Large intestine (tissue), 3 donors: ENCODE results near the gene WTAP. TPM values are rescaled to one million over a fixed set of nuclear protein-coding genes. Genes with fewer than 3 reads are reported as not detected.
"Not testable (repeated sequence)": the region's sequence is repeated elsewhere in the genome, so short reads cannot be mapped to it uniquely, and the experiment has no call there.

ENCODE experiments used
- DNase-seq, 2 donors: peaks; one replicate each; pipeline versions ENCODE4 v3.0.0 to v3.0.0-alpha.2; 2013
- H3K27ac ChIP-seq: one replicate; pipeline ENCODE4 v1.5.1; 2013; ENCODE audit warnings: low read length
- H3K27me3 ChIP-seq: 2 replicates; pipeline ENCODE4 v1.6.1; 2013; ENCODE audit warnings: low read length; ENCODE audit not compliant: control insufficient read depth, insufficient read depth
- H3K36me3 ChIP-seq: 2 replicates; pipeline ENCODE4 v1.6.1; 2013; ENCODE audit warnings: low read length; ENCODE audit not compliant: control insufficient read depth, insufficient read depth
- H3K4me1 ChIP-seq: one replicate; pipeline ENCODE4 v1.6.1; 2013; ENCODE audit warnings: low read length; ENCODE audit not compliant: control insufficient read depth, insufficient read depth
- H3K4me3 ChIP-seq: one replicate; pipeline ENCODE4 v1.5.1; 2013; ENCODE audit warnings: low read length
- H3K9me3 ChIP-seq: one replicate; pipeline ENCODE4 v1.6.1; 2013; ENCODE audit warnings: mild to moderate bottlenecking, low read depth, low read length, moderate library complexity; ENCODE audit not compliant: control insufficient read depth
- WGBS: methylation state at CpG from one replicate; pipeline ENCODE4 v1.1.5; 2013; ENCODE audit warnings: low lambda C conversion rate; ENCODE audit not compliant: insufficient coverage; 5-methylcytosine and 5-hydroxymethylcytosine counted together
- polyA plus RNA-seq: library from polyadenylated mRNA; unstranded; fragments of 120-200 nt; gene quantifications from one replicate; pipeline ENCODE4 v1.2.1, GENCODE V29; 2013

The WTAP gene
- polyA plus RNA-seq, 1 donor, result 99.7 TPM

DNA sequence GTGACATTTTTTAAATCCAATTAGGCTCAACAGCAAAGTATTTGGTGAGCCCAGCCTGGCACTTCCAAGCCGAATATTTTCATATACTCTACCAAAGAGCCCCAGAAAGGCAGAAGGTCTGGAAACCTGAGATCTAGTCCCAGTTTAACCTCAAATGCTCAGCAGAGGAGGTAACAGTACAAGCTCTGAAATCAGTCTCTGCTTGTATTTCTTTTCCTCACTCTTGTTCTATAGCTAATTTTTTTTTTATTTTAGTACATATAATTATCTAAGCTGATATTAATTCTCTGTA is 43.3 kb upstream of the WTAP start:
- no peak for DNase-seq
- Histone ChIP-seq H3K27ac (no peak overlapping the region), H3K27me3 (no peaks in the 10 kb centered on the region), H3K4me3 (no peak overlapping the region), H3K9me3 (no peaks in the 10 kb centered on the region), H3K4me1 (no peaks in the 10 kb centered on the region), H3K36me3 (peaks cover 64% of the 10 kb centered on the region)
- WGBS, result no CpG with 5 or more reads among the region's 1 CpG

DNA sequence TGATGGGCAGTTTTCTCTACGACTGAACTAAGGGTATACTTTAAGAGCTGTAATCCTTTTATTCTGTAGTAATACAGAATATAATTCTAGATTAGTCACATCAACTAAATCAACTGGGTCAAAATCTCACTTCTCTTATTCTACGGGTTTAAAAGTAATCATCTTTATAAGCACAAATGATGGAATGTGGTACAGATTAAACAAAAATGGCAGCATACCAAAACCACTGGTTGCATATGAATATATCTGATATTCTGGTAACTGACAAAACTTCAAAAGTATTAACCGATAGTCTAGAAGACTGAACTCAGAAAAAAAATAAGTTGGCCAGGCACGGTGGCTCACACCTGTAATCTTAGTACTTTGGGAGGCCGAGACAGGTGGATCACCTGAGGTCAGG is 41.3 kb upstream of the WTAP start:
- no peak overlapping the region for H3K27ac ChIP-seq
- no peak overlapping the region for H3K4me3 ChIP-seq
- no peaks in the 10 kb centered on the region for H3K9me3 ChIP-seq
- no peaks in the 10 kb centered on the region for H3K4me1 ChIP-seq
- DNase-seq, result no peak
- WGBS, result 67% methylated on average over 3 of the region's 5 CpGs
- H3K36me3 ChIP-seq, result peaks cover 60% of the 10 kb centered on the region
- no peaks in the 10 kb centered on the region for H3K27me3 ChIP-seq

- H3K27ac ChIP-seq, result no peak overlapping the region
- no CpG with 5 or more reads among the region's 3 CpGs for WGBS
- H3K4me3 ChIP-seq, result no peak overlapping the region
- H3K4me1 ChIP-seq, result peaks cover under 1% of the 10 kb centered on the region
- no peaks in the 10 kb centered on the region for H3K9me3 ChIP-seq
- no peaks in the 10 kb centered on the region for H3K27me3 ChIP-seq
- peaks cover 53% of the 10 kb centered on the region for H3K36me3 ChIP-seq
- no peak for DNase-seq
These were observed 40.6 kb upstream of the WTAP start for GRCh38 chr6:159686703-159687102.

DNA sequence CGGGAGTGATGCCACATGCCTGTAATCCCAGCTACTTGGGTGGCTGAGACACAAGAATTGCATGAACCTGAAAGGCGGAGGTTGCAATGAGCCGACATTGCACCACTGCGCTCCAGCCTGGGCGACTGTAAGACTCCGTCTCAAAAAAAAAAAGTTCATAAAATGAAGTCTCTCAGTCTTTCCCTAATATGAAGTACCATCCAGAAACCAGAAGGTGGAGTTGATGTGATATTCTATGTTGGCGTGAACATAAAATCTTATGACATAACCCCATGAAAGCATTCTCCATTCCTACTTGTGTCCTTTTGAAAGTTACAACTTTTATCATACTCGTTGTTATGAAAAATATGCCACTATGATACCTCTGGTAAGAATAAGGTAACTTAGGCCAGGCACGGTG is 40.0 kb upstream of the WTAP start:
- Histone ChIP-seq H3K9me3 (no peaks in the 10 kb centered on the region), H3K36me3 (peaks cover 49% of the 10 kb centered on the region), H3K27me3 (no peaks in the 10 kb centered on the region), H3K27ac (no peak overlapping the region), H3K4me3 (no peak overlapping the region), H3K4me1 (peaks cover 3% of the 10 kb centered on the region)
- WGBS, result no CpG with 5 or more reads among the region's 9 CpGs
- no peak for DNase-seq

DNA sequence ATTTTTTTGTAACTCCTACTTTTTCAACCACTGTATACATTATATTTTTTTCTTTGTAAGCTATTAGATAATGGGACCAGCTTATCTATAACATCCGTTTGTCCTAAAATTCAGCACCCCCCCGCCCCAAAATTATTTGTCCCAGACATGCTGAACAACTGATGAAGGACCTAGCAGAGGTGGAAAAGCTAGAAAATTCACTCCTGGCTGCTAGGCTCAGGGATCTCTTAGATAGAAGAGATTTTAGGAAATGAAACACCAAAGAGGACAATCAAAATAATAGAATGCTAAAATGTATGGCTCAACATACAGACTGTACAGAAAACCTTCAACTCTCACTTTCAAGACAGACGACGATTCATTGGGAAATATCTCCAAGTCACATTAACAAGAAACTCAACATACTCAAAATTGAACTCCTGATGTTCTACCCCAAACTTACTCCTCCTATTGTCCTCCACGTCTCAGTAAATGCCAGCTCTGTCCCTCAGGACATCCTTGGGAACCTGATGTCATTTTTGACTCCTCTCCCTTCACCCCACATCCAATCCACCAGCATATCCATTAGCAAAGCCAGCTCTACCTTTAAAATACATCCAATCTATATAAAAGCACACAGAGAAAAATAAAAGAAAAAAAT is 38.9 kb upstream of the WTAP start:
- peaks cover 3% of the 10 kb centered on the region for H3K4me1 ChIP-seq
- no peak overlapping the region for H3K4me3 ChIP-seq
- no peak for DNase-seq
- H3K36me3 ChIP-seq, result peaks cover 41% of the 10 kb centered on the region
- WGBS, result 100% methylated on average over 1 of the region's 5 CpGs
- H3K27ac ChIP-seq, result no peak overlapping the region
- no peaks in the 10 kb centered on the region for H3K27me3 ChIP-seq
- no peaks in the 10 kb centered on the region for H3K9me3 ChIP-seq

- Histone ChIP-seq H3K27ac (no peak overlapping the region), H3K9me3 (no peaks in the 10 kb centered on the region), H3K27me3 (no peaks in the 10 kb centered on the region), H3K4me1 (peaks cover 3% of the 10 kb centered on the region), H3K36me3 (peaks cover 35% of the 10 kb centered on the region), H3K4me3 (no peak overlapping the region)
- WGBS, result no CpG with 5 or more reads among the region's 6 CpGs
- no peak for DNase-seq
These were observed 38.3 kb upstream of the WTAP start for GRCh38 chr6:159689001-159689400.

DNA sequence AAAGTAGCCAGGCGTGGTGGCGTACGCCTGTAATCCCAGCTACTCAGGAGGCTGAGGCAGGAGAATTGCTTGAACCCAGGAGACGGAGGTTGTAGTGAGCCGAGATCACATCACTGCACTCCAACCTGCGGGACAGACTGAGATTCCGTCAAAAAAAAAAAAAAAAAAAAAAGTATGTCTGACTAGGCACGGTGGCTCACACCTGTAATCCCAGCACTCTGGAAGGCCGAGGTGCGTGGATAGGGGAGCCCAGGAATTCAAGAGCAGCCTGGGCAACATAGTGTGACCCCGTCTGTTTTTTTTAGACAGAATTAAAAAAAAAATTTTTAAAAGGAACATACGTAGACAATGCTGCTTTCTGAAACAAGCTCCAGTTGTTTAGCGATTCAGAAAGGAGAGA is 37.2 kb upstream of the WTAP start:
- H3K27ac ChIP-seq, H3K27me3 ChIP-seq, H3K9me3 ChIP-seq, DNase-seq, H3K4me3 ChIP-seq, H3K4me1 ChIP-seq: not testable (repeated sequence)
- peaks cover 32% of the 10 kb centered on the region for H3K36me3 ChIP-seq
- WGBS, result 100% methylated on average over 1 of the region's 13 CpGs

- Histone ChIP-seq H3K27me3 (no peaks in the 10 kb centered on the region), H3K36me3 (peaks cover 25% of the 10 kb centered on the region), H3K9me3 (no peaks in the 10 kb centered on the region), H3K27ac (peak overlapping the region; percentile 90), H3K4me1 (peaks cover 9% of the 10 kb centered on the region), H3K4me3 (peak overlapping the region; percentile 75)
- DNase-seq, result peak; percentile 76 to 87
- 3% methylated on average over 6 of the region's 11 CpGs for WGBS
These were observed 36.0 kb upstream of the WTAP start for GRCh38 chr6:159691133-159691962.

GRCh38 chr6:159691963-159692287 is 35.4 kb upstream of the WTAP start:
- Histone ChIP-seq H3K27me3 (no peaks in the 10 kb centered on the region), H3K27ac (peak overlapping the region; percentile 90), H3K4me1 (peaks cover 9% of the 10 kb centered on the region), H3K36me3 (peaks cover 19% of the 10 kb centered on the region), H3K4me3 (peak overlapping the region; percentile 75), H3K9me3 (no peaks in the 10 kb centered on the region)
- peak in 1 of 2 donors; percentile 45 for DNase-seq
- no CpG with 5 or more reads among the region's 7 CpGs for WGBS

- H3K9me3 ChIP-seq, result no peaks in the 10 kb centered on the region
- 40% methylated on average over 1 of the region's 66 CpGs for WGBS
- peaks cover 14% of the 10 kb centered on the region for H3K36me3 ChIP-seq
- H3K27ac ChIP-seq, result peak overlapping the region; percentile 90
- H3K27me3 ChIP-seq, result no peaks in the 10 kb centered on the region
- H3K4me3 ChIP-seq, result peak overlapping the region; percentile 75
- DNase-seq, result peak in 1 of 2 donors; percentile 79
- peaks cover 9% of the 10 kb centered on the region for H3K4me1 ChIP-seq
These were observed 34.8 kb upstream of the WTAP start for GRCh38 chr6:159692303-159693127.
